SU-DHL-6 (cell line): ENCODE results near the gene MTMR3.
"Not testable (repeated sequence)": the region's sequence is repeated elsewhere in the genome, so short reads cannot be mapped to it uniquely, and the experiment has no call there.

Source experiments
- H2AFZ ChIP-seq: fragments of 200-600 bp; sonication (generic); 2 replicates; pipeline ENCODE4 v1.6.1; 2014; ENCODE audit warnings: low read depth, mild to moderate bottlenecking, moderate library complexity, mixed read lengths, antibody characterized with exemption, low read length; ENCODE audit not compliant: severe bottlenecking
- H3F3A ChIP-seq: fragments of 200-600 bp; shearing (Covaris generic); 2 replicates; pipeline ENCODE4 v1.6.0; 2016; ENCODE audit warnings: antibody characterized with exemption, mild to moderate bottlenecking; ENCODE audit not compliant: insufficient read depth
- H3K27ac ChIP-seq: fragments of 200-600 bp; sonication (generic); 2 replicates; pipeline ENCODE4 v1.5.1; 2016; ENCODE audit warnings: low read depth, mild to moderate bottlenecking, low read length, moderate library complexity, mixed read lengths
- H3K27me3 ChIP-seq: fragments of 200-600 bp; sonication (generic), shearing (Covaris generic); 2 replicates; pipeline ENCODE4 v1.6.0; 2014; ENCODE audit warnings: mild to moderate bottlenecking, low read length
- H3K36me3 ChIP-seq: fragments of 200-600 bp; sonication (generic); 2 replicates; pipeline ENCODE4 v1.6.1; 2014; ENCODE audit warnings: mild to moderate bottlenecking, low read length, mixed read lengths
- H3K4me2 ChIP-seq: fragments of 300-600, 200-600 bp; shearing (Covaris generic), sonication (generic); 2 replicates; pipeline ENCODE4 v1.6.0; 2014; ENCODE audit warnings: low read length, low read depth, mild to moderate bottlenecking; ENCODE audit not compliant: poor library complexity, severe bottlenecking
- H3K4me3 ChIP-seq: fragments of 200-600 bp; sonication (generic); 2 replicates; pipeline ENCODE4 v1.5.1; 2014; ENCODE audit warnings: antibody characterized with exemption, low read length, mild to moderate bottlenecking, mixed read lengths; ENCODE audit not compliant: insufficient read depth, poor library complexity, severe bottlenecking
- H3K79me2 ChIP-seq: fragments of 200-600 bp; sonication (generic); 2 replicates; pipeline ENCODE4 v1.6.1; 2014; ENCODE audit warnings: mild to moderate bottlenecking, low read length, moderate library complexity; ENCODE audit not compliant: insufficient read depth
- H3K9ac ChIP-seq: fragments of 200-600 bp; sonication (generic); 2 replicates; pipeline ENCODE4 v1.7.0; 2014; ENCODE audit warnings: mild to moderate bottlenecking, low read length
- H3K9me2 ChIP-seq: fragments of 200-600 bp; sonication (generic); replicated peaks from 2 replicates; pipeline ENCODE4 v1.6.1; 2014; ENCODE audit warnings: low read length; ENCODE audit not compliant: insufficient read depth
- H3K9me3 ChIP-seq: fragments of 200-600 bp; sonication (generic); 2 replicates; pipeline ENCODE4 v1.6.1; 2014; ENCODE audit warnings: low read length, mixed read lengths; ENCODE audit not compliant: insufficient read depth
- H4K20me1 ChIP-seq: fragments of 200-600 bp; sonication (generic); 2 replicates; pipeline ENCODE4 v1.6.1; 2014; ENCODE audit warnings: low read depth, mild to moderate bottlenecking, antibody characterized with exemption, low read length, moderate library complexity, mixed read lengths
- CTCF ChIP-seq: fragments of 200-600 bp; sonication (generic); IDR thresholded peaks from one replicate; pipeline ENCODE4 v1.5.1; 2017; ENCODE audit warnings: antibody characterized with exemption, mild to moderate bottlenecking, low read length, moderate library complexity; ENCODE audit not compliant: insufficient read depth, poor library complexity, severe bottlenecking
- EZH2phosphoT487 ChIP-seq: fragments of 200-600 bp; sonication (generic), shearing (Covaris generic); conservative IDR thresholded peaks from 2 replicates; pipeline ENCODE4 v1.6.1; 2018; ENCODE audit warnings: mild to moderate bottlenecking, antibody characterized with exemption, low read length, moderate library complexity, mixed read lengths

MTMR3 gene

GRCh38 chr22:29972121-29972520 lies 89.1 kb downstream of the MTMR3 start:
- Histone ChIP-seq H3K27ac (no peak overlapping the region), H3K36me3 (no peaks in the 10 kb centered on the region), H2AFZ (no peak overlapping the region), H3K9ac (no peak overlapping the region), H3K79me2 (no peaks in the 10 kb centered on the region), H3F3A (no peaks in the 10 kb centered on the region), H4K20me1 (no peaks in the 10 kb centered on the region), H3K27me3 (no peaks in the 10 kb centered on the region), H3K4me2 (no peak overlapping the region), H3K9me3 (no peaks in the 10 kb centered on the region), H3K4me3 (no peak overlapping the region), H3K9me2 (no peaks in the 10 kb centered on the region)
- TF ChIP-seq CTCF, result no peak
- TF ChIP-seq EZH2phosphoT487, result no peak

- Histone ChIP-seq H3F3A (no peaks in the 10 kb centered on the region), H3K27ac (no peak overlapping the region), H3K79me2 (no peaks in the 10 kb centered on the region), H3K4me3 (no peak overlapping the region), H3K9me3 (no peaks in the 10 kb centered on the region), H2AFZ (no peak overlapping the region), H3K9me2 (no peaks in the 10 kb centered on the region), H4K20me1 (no peaks in the 10 kb centered on the region), H3K9ac (no peak overlapping the region), H3K27me3 (no peaks in the 10 kb centered on the region), H3K36me3 (no peaks in the 10 kb centered on the region), H3K4me2 (no peak overlapping the region)
- TF ChIP-seq CTCF, result no peak
- no peak for TF ChIP-seq EZH2phosphoT487
Measured at GRCh38 chr22:29973269-29973668, 90.3 kb downstream of the MTMR3 start.

- H3K79me2 ChIP-seq, H3K9me3 ChIP-seq, H3K27ac ChIP-seq, H3F3A ChIP-seq, H4K20me1 ChIP-seq, H3K9ac ChIP-seq, H3K27me3 ChIP-seq, H3K36me3 ChIP-seq, H3K4me2 ChIP-seq, H3K4me3 ChIP-seq, H2AFZ ChIP-seq, H3K9me2 ChIP-seq: not testable (repeated sequence)
Measured at GRCh38 chr22:29973680-29974079, 90.7 kb downstream of the MTMR3 start.

- Histone ChIP-seq H3K9me2 (no peaks in the 10 kb centered on the region), H3K9ac (no peak overlapping the region), H3K36me3 (no peaks in the 10 kb centered on the region), H2AFZ (no peak overlapping the region), H3K4me3 (no peak overlapping the region), H3F3A (no peaks in the 10 kb centered on the region), H3K9me3 (no peaks in the 10 kb centered on the region), H3K27ac (no peak overlapping the region), H3K4me2 (no peak overlapping the region), H3K79me2 (no peaks in the 10 kb centered on the region), H3K27me3 (no peaks in the 10 kb centered on the region), H4K20me1 (no peaks in the 10 kb centered on the region)
- TF ChIP-seq EZH2phosphoT487 (no peak), CTCF (no peak)
Measured at GRCh38 chr22:29975494-29975893, 92.5 kb downstream of the MTMR3 start.
